Adrenal gland (tissue), 5 donors: ENCODE results near the gene TOM1L1.

Source experiments
- CTCF ChIP-seq, 6 experiments: fragments of 450-650 bp in 4 of 6; fragments of 200-600 bp in 2 of 6; sonication (generic) in 1 of 6; IDR thresholded peaks; 1 replicate in 5 of 6; 2 replicates in 1 of 6; pipeline versions ENCODE4 v1.5.1 to v1.8.0; 2016 to 2021; ENCODE audit warnings: antibody characterized with exemption in 6 of 6, mild to moderate bottlenecking in 2 of 6, moderate library complexity in 1 of 6
- POLR2A ChIP-seq, 2 donors: fragments of 450-650 bp; IDR thresholded peaks; one replicate each; pipeline ENCODE4 v1.6.1; 2017; ENCODE audit warnings: antibody characterized with exemption in 2 of 2, mild to moderate bottlenecking in 2 of 2, moderate library complexity in 1 of 2
- donor health status: DM: no; HTN: no; CAD: no.

GRCh38 chr17:54935471-54935870 is 34.8 kb downstream of the TOM1L1 start:
- TF ChIP-seq CTCF (IDR thresholded peaks at IDR 0.05) = no peak
- no peak for TF ChIP-seq POLR2A (IDR thresholded peaks at IDR 0.05)
